Lung (tissue), 12 donors: Measurements from ENCODE around the gene CAMK1D. TPM values are rescaled to one million over a fixed set of nuclear protein-coding genes. Genes with fewer than 3 reads are reported as not detected.

ENCODE experiments used
- ATAC-seq: fragments of 200-7000 bp; cut with Tn5 transposase; one replicate; pipeline ENCODE4 v1.9.1; 2020; ENCODE audit warnings: moderate number of reproducible peaks; ENCODE audit not compliant: insufficient read depth, low FRiP score
- DNase-seq, 3 donors: peaks; one replicate each; pipeline ENCODE4 v3.0.0-alpha.2; 2013 to 2017
- H3K27ac ChIP-seq, 2 donors: one replicate each; pipeline ENCODE4 v1.5.1; 2013; ENCODE audit warnings: mild to moderate bottlenecking in 2 of 2, moderate library complexity in 2 of 2, control low read depth in 1 of 2, inconsistent platforms in 1 of 2, low read depth in 1 of 2, low read length in 1 of 2
- H3K27me3 ChIP-seq, 3 donors: one replicate each; pipeline ENCODE4 v1.5.1; 2013; ENCODE audit warnings: low read length in 2 of 3; ENCODE audit not compliant: control insufficient read depth in 3 of 3, insufficient read depth in 3 of 3
- H3K36me3 ChIP-seq, 4 donors: one replicate each; pipeline ENCODE4 v1.5.1; 2013; ENCODE audit warnings: low read length in 4 of 4, mild to moderate bottlenecking in 1 of 4, moderate library complexity in 1 of 4; ENCODE audit not compliant: control insufficient read depth in 4 of 4, insufficient read depth in 4 of 4
- H3K4me1 ChIP-seq, 5 donors: one replicate each; pipeline ENCODE4 v1.5.1; 2013; ENCODE audit warnings: low read length in 5 of 5, mild to moderate bottlenecking in 2 of 5, moderate library complexity in 1 of 5; ENCODE audit not compliant: control insufficient read depth in 5 of 5, insufficient read depth in 5 of 5
- H3K4me3 ChIP-seq: one replicate; pipeline ENCODE4 v1.5.1; 2013; ENCODE audit warnings: mild to moderate bottlenecking, control low read depth, moderate library complexity
- H3K9ac ChIP-seq, 2 donors: one replicate each; pipeline ENCODE4 v1.5.1; 2013; ENCODE audit warnings: low read length in 2 of 2, control low read depth in 1 of 2; ENCODE audit not compliant: insufficient read depth in 1 of 2
- H3K9me3 ChIP-seq, 4 donors: one replicate each; pipeline ENCODE4 v1.5.1; 2013; ENCODE audit warnings: low read length in 3 of 4, mild to moderate bottlenecking in 1 of 4, moderate library complexity in 1 of 4; ENCODE audit not compliant: control insufficient read depth in 4 of 4, insufficient read depth in 3 of 4
- CTCF ChIP-seq: IDR thresholded peaks from 2 replicates; pipeline ENCODE4 v1.5.1; 2012; ENCODE audit warnings: mild to moderate bottlenecking; ENCODE audit errors: control extremely low read depth, extremely low read depth
- WGBS, 2 donors: extraction: QIAGEN DNeasy Blood & Tissue Kit; methylation state at CpG; one replicate each; pipeline ENCODE4 v1.1.7; 2013; 5-methylcytosine and 5-hydroxymethylcytosine counted together
- polyA plus RNA-seq, 2 donors: library from polyadenylated mRNA; stranded (reverse); fragments of 200-250 nt; gene quantifications; one replicate each; pipeline ENCODE4 v1.2.1, GENCODE V29; 2013
- total RNA-seq, 2 donors: library from RNA; depleted of rRNA in 1 of 2; stranded (reverse); fragments of >200 nt in 1 of 2; gene quantifications; one replicate each; pipeline ENCODE4 v1.2.1, GENCODE V29; 2014 to 2021
- donor health status: control.
- donor health status: control.
- donor health status: Bipolar disorder and iron deficiency.
- donor health status: healthy.
- donor health status: DM: yes; HTN: yes; CAD: no.

CAMK1D gene
- total and polyA plus RNA-seq, 4 donors: 3.2 to 37.4 (median 7.0) TPM

GRCh38 chr10:12526311-12526710 lies 177.0 kb downstream of the CAMK1D start:
- WGBS, 2 donors: 92 to 93% methylated on average over 5 of the region's 5 CpGs
- Histone ChIP-seq H3K9ac (no peak overlapping the region), H3K4me1 (peaks cover 0 to 11% (median 0%) of the 10 kb centered on the region in 5 donors), H3K36me3 (no peaks in the 10 kb centered on the region), H3K4me3 (no peak overlapping the region), H3K27me3 (peaks cover 0 to 3% (median 0%) of the 10 kb centered on the region in 3 donors), H3K9me3 (no peaks in the 10 kb centered on the region), H3K27ac (no peak overlapping the region)
- no peak for TF ChIP-seq CTCF
- ATAC-seq (no peak), DNase-seq (no peak)

DNA sequence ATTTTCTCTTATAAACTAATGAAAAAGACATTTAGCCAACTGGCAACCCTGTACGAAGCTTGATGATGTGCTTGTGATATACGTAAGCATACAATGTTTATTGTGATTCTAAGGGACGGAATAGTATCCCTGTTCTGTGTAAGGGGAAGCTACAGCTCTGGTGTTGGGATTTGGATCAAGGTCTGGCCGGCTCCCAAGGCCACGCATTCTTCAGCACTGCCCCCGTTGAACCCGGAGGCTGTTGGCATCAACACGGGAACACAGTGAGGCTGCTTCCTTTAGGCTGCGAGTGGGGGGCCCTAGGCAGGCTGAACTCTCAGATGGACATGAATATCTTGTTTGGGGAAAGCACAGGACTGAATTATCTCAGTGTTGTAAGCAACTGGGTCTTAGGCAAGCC lies 180.6 kb downstream of the CAMK1D start:
- H3K27ac ChIP-seq: no peak overlapping the region
- WGBS, 2 donors: 67 to 84% methylated on average over 9 of the region's 9 CpGs
- H3K9ac ChIP-seq: no peak overlapping the region
- H3K9me3 ChIP-seq: no peaks in the 10 kb centered on the region
- H3K36me3 ChIP-seq: no peaks in the 10 kb centered on the region
- ATAC-seq (no peak), DNase-seq (peak; percentile 75 to 77 (median 77))
- no peak for TF ChIP-seq CTCF
- peaks cover 0 to 15% (median 0%) of the 10 kb centered on the region in 5 donors for H3K4me1 ChIP-seq
- no peak overlapping the region for H3K4me3 ChIP-seq
- peaks cover 0 to 3% (median 0%) of the 10 kb centered on the region in 3 donors for H3K27me3 ChIP-seq

DNA sequence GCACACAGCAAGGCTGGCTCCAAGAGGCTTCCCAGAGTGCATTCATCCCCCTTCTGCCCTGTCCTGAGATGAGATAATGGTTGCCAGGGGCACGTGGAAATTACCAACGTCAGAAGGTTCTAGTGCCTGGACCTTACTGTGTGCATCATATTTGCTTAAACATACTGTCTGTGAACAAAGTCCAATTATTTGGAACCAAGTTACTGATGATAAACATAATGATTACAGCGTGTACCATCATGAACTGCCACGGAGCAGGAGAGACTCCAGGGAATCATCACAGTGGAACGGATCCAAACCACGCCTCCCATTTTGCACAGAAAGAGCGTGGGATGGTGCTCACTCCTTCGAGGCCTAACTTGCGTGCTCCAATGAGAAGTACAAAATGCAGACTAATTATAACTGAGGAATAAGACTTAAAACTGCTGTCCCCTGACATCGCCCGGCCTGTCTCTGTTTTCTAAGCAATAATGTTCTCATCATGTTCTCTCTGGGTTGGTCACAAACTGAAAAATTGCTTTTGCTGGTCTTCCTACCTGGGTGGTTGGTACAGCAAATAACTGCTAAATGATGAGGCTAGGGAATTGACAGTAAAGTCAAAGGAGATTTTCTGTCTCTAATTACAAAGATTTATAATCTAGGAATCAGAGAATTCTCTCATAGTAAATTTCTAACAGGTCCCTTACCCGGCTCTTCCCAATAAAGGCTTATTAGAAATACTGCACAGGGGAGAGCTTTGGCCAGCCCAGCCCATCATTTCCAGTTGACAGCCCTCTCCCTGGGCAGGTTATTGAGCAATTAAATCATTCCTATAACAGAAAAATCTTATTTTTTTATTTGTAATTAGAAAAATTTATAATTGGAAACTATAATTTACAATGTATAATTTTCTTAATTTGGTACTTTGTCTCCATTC lies 182.2 kb downstream of the CAMK1D start:
- H3K36me3 ChIP-seq: no peaks in the 10 kb centered on the region
- no peak overlapping the region for H3K4me3 ChIP-seq
- DNase-seq (peak; percentile 32 to 69 (median 46)), ATAC-seq (no peak)
- peaks cover 0 to 15% (median 0%) of the 10 kb centered on the region in 5 donors for H3K4me1 ChIP-seq
- no peak overlapping the region for H3K9ac ChIP-seq
- no peak for TF ChIP-seq CTCF
- H3K9me3 ChIP-seq: no peaks in the 10 kb centered on the region
- WGBS, 2 donors: 75 to 81% methylated on average over 12 of the region's 12 CpGs
- H3K27ac ChIP-seq: no peak overlapping the region
- H3K27me3 ChIP-seq: peaks cover 0 to 3% (median 0%) of the 10 kb centered on the region in 3 donors
